ENCODE results near the gene LCE6A.

The LCE6A gene

GRCh38 chr1:152811050-152811449 is 31.6 kb upstream of the LCE6A start:
- POLR2A ChIA-PET = no interaction called here
- CTCF ChIA-PET = no interaction called here
- no peak for DNase-seq (ENCODE audit: extremely low spot score)
- TF ChIP-seq ZNF384 (IDR thresholded peaks at IDR 0.05) = no peak
- no peak for TF ChIP-seq L3MBTL2 (conservative IDR thresholded peaks at IDR 0.05)
- no peak for TF ChIP-seq NFRKB (IDR thresholded peaks at IDR 0.05)
- no peak for TF ChIP-seq PKNOX1 (IDR thresholded peaks at IDR 0.05)
- TF ChIP-seq ARNT (IDR thresholded peaks at IDR 0.05) = no peak
- no peak for TF ChIP-seq HDGF (IDR thresholded peaks at IDR 0.05; ENCODE audit: borderline replicate concordance)
- no peak for TF ChIP-seq ELF4 (IDR thresholded peaks at IDR 0.05)
- no peak for TF ChIP-seq BHLHE40 (IDR thresholded peaks at IDR 0.05; ENCODE audit: borderline replicate concordance)
- no peak for TF ChIP-seq CTBP1 (IDR thresholded peaks at IDR 0.05; ENCODE audit: borderline replicate concordance)

GRCh38 chr1:152811671-152812070 is 31.0 kb upstream of the LCE6A start, which contains the start of gene LCE1B:
TSS of gene LCE1B (plus strand) at chr1:152811971. CDS start at chr1:152812447, 476 bp downstream.
- POLR2A ChIA-PET = no interaction called here
- CTCF ChIA-PET = no interaction called here
- DNase-seq (ENCODE audit: extremely low spot score) = no peak
- TF ChIP-seq FOXK2 (IDR thresholded peaks at IDR 0.05) (no peak), HDGF (IDR thresholded peaks at IDR 0.05; ENCODE audit: borderline replicate concordance) (no peak), SP1 (IDR thresholded peaks at IDR 0.05) (no peak), FOXA1 (IDR thresholded peaks at IDR 0.05) (no peak), TARDBP (IDR thresholded peaks at IDR 0.05) (no peak), NFRKB (IDR thresholded peaks at IDR 0.05) (no peak), ARNT (IDR thresholded peaks at IDR 0.05) (no peak), PKNOX1 (IDR thresholded peaks at IDR 0.05) (no peak), ELF4 (IDR thresholded peaks at IDR 0.05) (no peak), BHLHE40 (IDR thresholded peaks at IDR 0.05; ENCODE audit: borderline replicate concordance) (no peak), SUZ12 (IDR thresholded peaks at IDR 0.05) (no peak), FOXM1 (IDR thresholded peaks at IDR 0.05; ENCODE audit: borderline replicate concordance) (no peak), LEF1 (IDR thresholded peaks at IDR 0.05; ENCODE audit: borderline replicate concordance) (no peak), ZNF384 (IDR thresholded peaks at IDR 0.05) (no peak), L3MBTL2 (conservative IDR thresholded peaks at IDR 0.05) (no peak), CTBP1 (IDR thresholded peaks at IDR 0.05; ENCODE audit: borderline replicate concordance) (no peak)

- no peak for TF ChIP-seq CTBP1 (IDR thresholded peaks at IDR 0.05; ENCODE audit: borderline replicate concordance)
- ChIA-PET POLR2A (no interaction called here), CTCF (no interaction called here)
- DNase-seq (ENCODE audit: extremely low spot score) = no peak
Measured at GRCh38 chr1:152817309-152817708, 25.3 kb upstream of the LCE6A start.

GRCh38 chr1:152823294-152823693 is 19.4 kb upstream of the LCE6A start:
- ChIA-PET CTCF (no interaction called here), POLR2A (no interaction called here)
- TF ChIP-seq FOXM1 (IDR thresholded peaks at IDR 0.05; ENCODE audit: borderline replicate concordance) (no peak), TARDBP (IDR thresholded peaks at IDR 0.05) (no peak), PKNOX1 (IDR thresholded peaks at IDR 0.05) (peak; percentile 29; the same call in 1 of the 2 replicates)
- no peak for DNase-seq (ENCODE audit: extremely low spot score)

GRCh38 chr1:152824964-152825363 is 17.7 kb upstream of the LCE6A start:
- ChIA-PET POLR2A (no interaction called here), CTCF (no interaction called here)
- DNase-seq (ENCODE audit: extremely low spot score) = no peak
- no peak for TF ChIP-seq HDGF (IDR thresholded peaks at IDR 0.05; ENCODE audit: borderline replicate concordance)
- no peak for TF ChIP-seq FOXM1 (IDR thresholded peaks at IDR 0.05; ENCODE audit: borderline replicate concordance)
- no peak for TF ChIP-seq SUZ12 (IDR thresholded peaks at IDR 0.05)
- no peak for TF ChIP-seq FOXA1 (IDR thresholded peaks at IDR 0.05)
- 0 out of 2 replicates have a peak, but pooled peaks have one; percentile 13 for TF ChIP-seq PKNOX1 (IDR thresholded peaks at IDR 0.05)

GRCh38 chr1:152827173-152827572 is 15.5 kb upstream of the LCE6A start, which contains the start of gene LCE1A:
TSS of gene LCE1A (plus strand) at chr1:152827473. CDS start at chr1:152827473, 0 bp downstream.
- POLR2A ChIA-PET = no interaction called here
- no peak for DNase-seq (ENCODE audit: extremely low spot score)
- CTCF ChIA-PET = interaction anchor here (0.6 to 1.4 kb wide), 2 partner anchors 368 to 394 kb away, joined by 3 to 5 read pairs; no protein-coding TSS in a partner anchor
- no peak for TF ChIP-seq BHLHE40 (IDR thresholded peaks at IDR 0.05; ENCODE audit: borderline replicate concordance)
- TF ChIP-seq LEF1 (IDR thresholded peaks at IDR 0.05; ENCODE audit: borderline replicate concordance) = no peak
- no peak for TF ChIP-seq SP1 (IDR thresholded peaks at IDR 0.05)
- TF ChIP-seq FOXM1 (IDR thresholded peaks at IDR 0.05; ENCODE audit: borderline replicate concordance) = no peak
- no peak for TF ChIP-seq HDGF (IDR thresholded peaks at IDR 0.05; ENCODE audit: borderline replicate concordance)
- TF ChIP-seq L3MBTL2 (conservative IDR thresholded peaks at IDR 0.05) = no peak
- TF ChIP-seq ARNT (IDR thresholded peaks at IDR 0.05) = no peak
- TF ChIP-seq ELF4 (IDR thresholded peaks at IDR 0.05) = no peak
- TF ChIP-seq CTBP1 (IDR thresholded peaks at IDR 0.05; ENCODE audit: borderline replicate concordance) = no peak
- TF ChIP-seq ZNF384 (IDR thresholded peaks at IDR 0.05) = no peak
- no peak for TF ChIP-seq FOXA1 (IDR thresholded peaks at IDR 0.05)
- no peak for TF ChIP-seq NFRKB (IDR thresholded peaks at IDR 0.05)

Measured in HEK293T (cell line).